Activated CD8-positive, alpha-beta memory T cell treated with anti-CD3 and anti-CD28 coated beads, Interleukin-2, amount 50 U/mL, for 4 hours (primary cell): Measurements from ENCODE around the gene LRMDA.
"Not testable (repeated sequence)": the region's sequence is repeated elsewhere in the genome, so short reads cannot be mapped to it uniquely, and the experiment has no call there.

Experiments used
- DNase-seq: peaks from one replicate; pipeline ENCODE4 v3.0.0-alpha.2; 2020

Gene LRMDA

GRCh38 chr10:75723319-75723980 lies 292.0 kb downstream of the LRMDA start:
- no peak for DNase-seq

- DNase-seq = no peak
Measured at GRCh38 chr10:75724047-75724446, 292.6 kb downstream of the LRMDA start.

- no peak for DNase-seq
Measured at GRCh38 chr10:75726522-75727483, 295.4 kb downstream of the LRMDA start.

- no peak for DNase-seq
Measured at GRCh38 chr10:75730847-75731246, 299.4 kb downstream of the LRMDA start.

GRCh38 chr10:75733135-75733890 lies 301.9 kb downstream of the LRMDA start:
- no peak for DNase-seq

- DNase-seq = no peak
Measured at GRCh38 chr10:75736151-75736640, 304.8 kb downstream of the LRMDA start.

GRCh38 chr10:75736889-75737579 lies 305.6 kb downstream of the LRMDA start:
- DNase-seq = no peak

- DNase-seq = no peak
Measured at GRCh38 chr10:75737580-75737949, 306.1 kb downstream of the LRMDA start.

- no peak for DNase-seq
Measured at GRCh38 chr10:75738924-75739323, 307.5 kb downstream of the LRMDA start.

- DNase-seq = no peak
Measured at GRCh38 chr10:75739414-75740143, 308.2 kb downstream of the LRMDA start.

GRCh38 chr10:75740541-75740940 lies 309.1 kb downstream of the LRMDA start:
- no peak for DNase-seq

GRCh38 chr10:75742355-75742754 lies 310.9 kb downstream of the LRMDA start:
- no peak for DNase-seq

- DNase-seq = no peak
Measured at GRCh38 chr10:75743291-75743778, 311.9 kb downstream of the LRMDA start.

GRCh38 chr10:75744261-75744660 lies 312.8 kb downstream of the LRMDA start:
- DNase-seq = no peak

- DNase-seq = no peak
Measured at GRCh38 chr10:75746356-75746755, 314.9 kb downstream of the LRMDA start.

- DNase-seq = not testable (repeated sequence)
Measured at GRCh38 chr10:75750093-75750875, 318.9 kb downstream of the LRMDA start.

GRCh38 chr10:75751232-75751631 lies 319.8 kb downstream of the LRMDA start:
- no peak for DNase-seq

- DNase-seq = no peak
Measured at GRCh38 chr10:75753621-75754020, 322.2 kb downstream of the LRMDA start.

GRCh38 chr10:75754096-75754831 lies 322.8 kb downstream of the LRMDA start:
- DNase-seq = no peak

- no peak for DNase-seq
Measured at GRCh38 chr10:75755528-75755927, 324.1 kb downstream of the LRMDA start.
